HL-60 (cell line): ENCODE data around the gene SULT2B1.

Experiments used
- DNase-seq, 2 experiments: peaks; one replicate each; pipeline ENCODE4 v3.0.0-alpha.2; 2010 to 2020; ENCODE audit warnings: low read depth in 1 of 2, low spot score in 1 of 2
- H3K27ac ChIP-seq: fragments of 250-450 bp; sonication (Bioruptor Pico); replicated peaks from 2 replicates; pipeline ENCODE4 v1.5.1; 2020; ENCODE audit warnings: mild to moderate bottlenecking, moderate library complexity
- H3K27me3 ChIP-seq: fragments of 250-450 bp; sonication (Bioruptor Pico); 2 replicates; pipeline ENCODE4 v1.5.1; 2021; ENCODE audit warnings: mild to moderate bottlenecking, moderate library complexity; ENCODE audit not compliant: insufficient read depth, poor library complexity, severe bottlenecking
- H3K4me3 ChIP-seq: replicated peaks from 2 replicates; pipeline ENCODE4 v1.5.1; 2011; ENCODE audit warnings: mild to moderate bottlenecking, control low read depth, low read length; ENCODE audit not compliant: insufficient read depth
- CTCF ChIP-seq: IDR thresholded peaks from one replicate; pipeline ENCODE4 v1.5.1; 2011; ENCODE audit warnings: low read length, control low read depth, inconsistent platforms; ENCODE audit not compliant: insufficient read depth
- GABPA ChIP-seq: IDR thresholded peaks from 2 replicates; pipeline ENCODE4 v1.6.1; 2012; ENCODE audit warnings: low read depth
- POLR2AphosphoS5 ChIP-seq: IDR thresholded peaks from 2 replicates; pipeline ENCODE4 v1.6.1; 2012; ENCODE audit warnings: low read depth
- REST ChIP-seq: IDR thresholded peaks from 2 replicates; pipeline ENCODE4 v1.6.1; 2012; ENCODE audit warnings: low read depth; ENCODE audit not compliant: insufficient replicate concordance
- SPI1 ChIP-seq: IDR thresholded peaks from 2 replicates; pipeline ENCODE4 v1.6.1; 2012; ENCODE audit warnings: low read depth, mild to moderate bottlenecking, borderline replicate concordance

SULT2B1 gene

DNA sequence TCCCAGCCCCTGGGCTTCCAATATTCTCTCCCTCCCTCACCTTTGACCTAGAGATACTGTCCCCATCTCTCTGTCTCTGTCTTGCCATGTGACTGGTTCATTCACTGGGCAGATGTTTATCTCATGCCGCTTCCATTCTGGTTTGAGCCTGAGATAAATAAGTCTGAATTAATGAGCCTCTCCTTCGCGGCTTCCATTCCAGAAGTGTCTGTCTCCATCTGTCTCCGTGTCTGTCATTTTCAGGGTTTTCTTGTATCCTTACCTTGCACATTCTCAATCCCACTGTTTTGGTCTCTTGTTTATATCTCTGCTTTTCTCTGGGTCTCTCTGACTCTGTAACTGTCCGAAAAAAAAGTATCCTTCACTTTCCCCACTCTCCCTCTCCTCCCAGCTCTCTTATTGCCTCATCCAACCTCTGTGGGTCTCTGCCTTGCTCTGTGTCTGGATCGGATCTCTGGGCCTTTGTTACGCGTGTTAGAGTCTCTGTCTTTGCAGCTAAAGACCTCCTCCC lies 71.6 kb downstream of the SULT2B1 start:
- TF ChIP-seq POLR2AphosphoS5 (no peak), GABPA (no peak), CTCF (no peak), SPI1 (no peak), REST (no peak)
- Histone ChIP-seq H3K27ac (no peak overlapping the region; the same call in 1 of the 2 replicates), H3K27me3 (no peaks in the 10 kb centered on the region), H3K4me3 (no peak overlapping the region)
- DNase-seq = no peak

GRCh38 chr19:48624067-48624594 lies 72.2 kb downstream of the SULT2B1 start:
- TF ChIP-seq SPI1 (no peak), GABPA (no peak), POLR2AphosphoS5 (no peak), CTCF (no peak), REST (no peak)
- DNase-seq = peak in 1 of 2 experiments; percentile 87
- Histone ChIP-seq H3K4me3 (no peak overlapping the region), H3K27ac (no peak overlapping the region), H3K27me3 (no peaks in the 10 kb centered on the region)

- H3K27ac ChIP-seq = no peak overlapping the region
- DNase-seq = no peak
- H3K4me3 ChIP-seq = no peak overlapping the region
- TF ChIP-seq SPI1 (no peak), GABPA (no peak), CTCF (no peak), POLR2AphosphoS5 (no peak), REST (no peak)
- no peaks in the 10 kb centered on the region for H3K27me3 ChIP-seq
Measured at GRCh38 chr19:48624791-48625723, 73.1 kb downstream of the SULT2B1 start.
